Measurements from ENCODE around the gene BCL11B. TPM values are rescaled to one million over a fixed set of nuclear protein-coding genes. Genes with fewer than 3 reads are reported as not detected.

Gene BCL11B
- total and polyA plus RNA-seq, 9 of the 15 experiments (the other 6 are each of a cell fraction or from before 2014, with no cell fraction given): 0.09 TPM; not detected in 8

GRCh38 chr14:99276482-99276881 is 4.5 kb upstream of the BCL11B start:
- no peak for ATAC-seq
- intact Hi-C loops (cut with micrococcal nuclease): no loop called here
- POLR2A ChIA-PET: no interaction called here

More at GRCh38 chr14:99276482-99276881, 4.5 kb upstream of the BCL11B start:
- no peak overlapping the region for H3K4me3 ChIP-seq
- no peak for DNase-seq (ENCODE audit: extremely low read depth in 1 of 4, low spot score in 3 of 4)
- H3K4me1 ChIP-seq (replicated peaks in 1 of 2; ENCODE audit: control insufficient read depth in 2 of 2, insufficient read depth in 2 of 2, low read length in 2 of 2): peaks cover 0 to 20% of the 10 kb centered on the region in 2 experiments; a peak in 2 of 5 replicates
- no peaks in the 10 kb centered on the region for H4K20me1 ChIP-seq (replicated peaks; ENCODE audit: control insufficient read depth, insufficient read depth, low read length)
- H3K79me2 ChIP-seq (ENCODE audit: control insufficient read depth, insufficient read depth, low read length): no peaks in the 10 kb centered on the region
- no peak overlapping the region for H3K27ac ChIP-seq (ENCODE audit: extremely low read depth, low read depth, low read length)
- H3K36me3 ChIP-seq (ENCODE audit: control insufficient read depth, insufficient read depth, low read length): no peaks in the 10 kb centered on the region
- no peak overlapping the region for H3K4me2 ChIP-seq (ENCODE audit: insufficient read depth, low read length)
- in situ Hi-C loops (cut with MboI): no loop called here
- no peaks in the 10 kb centered on the region for H3K9me1 ChIP-seq (ENCODE audit: control insufficient read depth, insufficient read depth, low read length)
- H2AFZ ChIP-seq (ENCODE audit: low read depth, low read length): no peak overlapping the region
- 4% methylated on average over 2 of the region's 2 CpGs for WGBS (ENCODE audit: insufficient coverage, low coverage, missing lambda C conversion rate)
- no peak for TF ChIP-seq PBX2 (CRISPR knock-in tag; IDR thresholded peaks at IDR 0.05; ENCODE audit: low read depth)
- no peak for TF ChIP-seq PBX2 (tag; conservative IDR thresholded peaks at IDR 0.05; ENCODE audit: low read depth)
- no peak for TF ChIP-seq BMI1 (IDR thresholded peaks at IDR 0.05; ENCODE audit: low read length)
- no peak for TF ChIP-seq RNF2 (IDR thresholded peaks at IDR 0.05)
- no peak for TF ChIP-seq EP300 (IDR thresholded peaks at IDR 0.05; ENCODE audit: low read length)
- TF ChIP-seq SPI1 (IDR thresholded peaks at IDR 0.05; ENCODE audit: borderline replicate concordance, low read depth, low read length): no peak
- no peak for TF ChIP-seq SREBF2 (CRISPR knock-in tag; IDR thresholded peaks at IDR 0.05)
- TF ChIP-seq LEF1 (IDR thresholded peaks at IDR 0.05): no peak
- TF ChIP-seq TSC22D4 (tag; IDR thresholded peaks at IDR 0.05): no peak
- no peak for FAIRE-seq
- BruUV-seq (replicated peaks): no TSS peak
- peaks cover 3 to 20% of the 10 kb centered on the region in 2 experiments; a peak in 3 of 5 replicates for H3K27me3 ChIP-seq (ENCODE audit: control insufficient read depth in 2 of 2, insufficient read depth in 2 of 2, low read length in 2 of 2)
- CTCF ChIA-PET (ENCODE audit: low intra/inter-chr PET ratio): no interaction called here
- H3K9ac ChIP-seq (ENCODE audit: insufficient read depth in 1 of 2, low read depth in 2 of 2, low read length in 2 of 2): no peak overlapping the region
- H3K9me3 ChIP-seq (replicated peaks; ENCODE audit: control insufficient read depth, insufficient read depth, low read depth, low read length): no peaks in the 10 kb centered on the region
